ENCODE results near the gene SDR9C7. TPM values are rescaled to one million over a fixed set of nuclear protein-coding genes. Genes with fewer than 3 reads are reported as not detected.
"Not testable (repeated sequence)": the region's sequence is repeated elsewhere in the genome, so short reads cannot be mapped to it uniquely, and the experiment has no call there.

SDR9C7 gene
- total RNA-seq, 4 donors from 2014 or later = 6.2 to 75.6 (median 51.1) TPM

DNA sequence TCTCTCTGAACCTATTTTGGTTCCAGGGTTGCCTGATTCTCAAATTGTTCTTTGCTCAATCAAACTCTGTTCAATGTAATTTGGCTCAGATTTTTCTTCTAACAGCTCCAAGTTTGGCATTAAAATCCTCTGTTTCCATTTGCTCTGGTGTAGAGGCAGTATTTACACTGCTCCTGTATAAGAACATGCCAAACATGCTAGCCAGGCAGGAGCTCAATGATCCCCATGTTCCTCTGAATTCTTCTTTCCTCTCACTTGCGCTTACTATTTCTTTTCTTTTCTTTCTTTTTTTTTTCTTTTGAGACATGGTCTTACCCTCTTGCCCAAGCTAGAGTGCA, 17.2 kb downstream of the SDR9C7 start:
- Histone ChIP-seq H3K27me3 (no peaks in the 10 kb centered on the region), H3K4me3 (no peak overlapping the region), H3K4me1 (no peaks in the 10 kb centered on the region), H3K9me3 (no peaks in the 10 kb centered on the region), H3K27ac (no peak overlapping the region), H3K36me3 (no peaks in the 10 kb centered on the region)
- TF ChIP-seq CTCF (IDR thresholded peaks at IDR 0.05) (no peak), POLR2AphosphoS5 (IDR thresholded peaks at IDR 0.05) (no peak), EP300 (IDR thresholded peaks at IDR 0.05) (no peak), POLR2A (IDR thresholded peaks at IDR 0.05) (no peak)
- no peak for DNase-seq (ENCODE audit: low spot score in 2 of 2)
- 82% methylated on average over 1 of the region's 1 CpG for WGBS

DNA sequence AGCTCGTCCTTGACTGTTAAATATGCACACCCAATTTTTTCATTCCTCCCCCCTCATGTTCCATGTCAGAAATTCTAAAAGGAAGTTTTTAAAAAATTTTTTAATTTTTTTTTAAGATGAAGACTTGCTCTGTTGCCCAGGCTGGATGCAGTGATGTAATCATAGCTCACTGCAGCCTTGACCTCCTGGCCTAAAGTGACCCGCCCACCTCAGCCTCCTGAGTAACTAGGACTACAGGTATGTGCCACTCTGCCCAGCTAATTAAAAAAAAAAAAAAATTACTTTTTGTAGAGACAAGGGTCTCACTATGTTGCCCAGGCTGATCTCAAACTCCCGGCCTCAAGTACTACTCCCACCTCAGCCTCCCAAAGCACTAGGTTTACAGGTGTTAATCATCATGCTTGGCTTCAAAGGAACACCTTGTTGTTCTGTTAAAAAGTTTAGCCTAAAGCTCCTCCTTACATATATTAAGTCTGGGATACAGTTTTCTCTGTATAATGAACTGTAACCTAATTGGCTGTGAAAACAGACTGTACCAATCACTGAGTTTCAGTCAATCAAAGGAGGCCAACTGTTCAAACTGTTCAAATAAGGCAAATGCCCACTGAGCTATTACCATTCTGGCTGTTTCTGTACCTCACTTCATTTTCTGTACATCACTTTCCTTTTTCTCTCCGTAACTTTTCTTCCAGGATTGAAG, 17.8 kb downstream of the SDR9C7 start:
- WGBS = 83% methylated on average over 4 of the region's 4 CpGs
- TF ChIP-seq POLR2AphosphoS5 (IDR thresholded peaks at IDR 0.05) (no peak), CTCF (IDR thresholded peaks at IDR 0.05) (no peak), EP300 (IDR thresholded peaks at IDR 0.05) (no peak), POLR2A (IDR thresholded peaks at IDR 0.05) (no peak)
- DNase-seq (ENCODE audit: low spot score in 2 of 2) = no peak
- Histone ChIP-seq H3K27ac (no peak overlapping the region), H3K36me3 (no peaks in the 10 kb centered on the region), H3K4me1 (no peaks in the 10 kb centered on the region), H3K27me3 (no peaks in the 10 kb centered on the region), H3K4me3 (no peak overlapping the region), H3K9me3 (no peaks in the 10 kb centered on the region)

DNA sequence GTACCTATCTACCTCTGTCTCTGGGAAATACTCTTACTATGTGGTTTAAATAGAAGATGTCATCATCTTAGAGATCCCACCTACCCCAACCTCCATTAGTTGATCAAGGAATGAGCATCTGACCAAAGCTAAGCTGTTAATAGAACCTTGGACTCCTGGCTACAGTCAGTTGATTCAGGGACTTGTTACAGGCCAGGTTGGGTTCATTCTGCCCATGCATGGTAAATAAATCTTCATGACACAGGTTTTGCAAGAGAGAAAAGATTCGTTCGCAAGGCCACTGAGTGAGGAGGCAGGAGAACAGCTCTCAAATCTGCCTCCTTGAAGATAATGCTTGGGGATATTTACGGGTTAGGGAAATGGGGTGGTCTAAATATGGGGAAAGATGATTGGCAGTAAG, 19.5 kb downstream of the SDR9C7 start:
- H3K27me3 ChIP-seq = no peaks in the 10 kb centered on the region
- H3K9me3 ChIP-seq = no peaks in the 10 kb centered on the region
- no peak overlapping the region for H3K27ac ChIP-seq
- no peaks in the 10 kb centered on the region for H3K36me3 ChIP-seq
- H3K4me1 ChIP-seq = no peaks in the 10 kb centered on the region
- H3K4me3 ChIP-seq = no peak overlapping the region
- no peak for DNase-seq (ENCODE audit: low spot score in 2 of 2)
- TF ChIP-seq CTCF (IDR thresholded peaks at IDR 0.05) = no peak
- no peak for TF ChIP-seq EP300 (IDR thresholded peaks at IDR 0.05)
- no peak for TF ChIP-seq POLR2A (IDR thresholded peaks at IDR 0.05)
- TF ChIP-seq POLR2AphosphoS5 (IDR thresholded peaks at IDR 0.05) = no peak
- 85% methylated on average over 3 of the region's 3 CpGs for WGBS

GRCh38 chr12:56914256-56914655, 20.0 kb downstream of the SDR9C7 start:
- no peak overlapping the region for H3K4me3 ChIP-seq
- no peaks in the 10 kb centered on the region for H3K4me1 ChIP-seq
- TF ChIP-seq CTCF (IDR thresholded peaks at IDR 0.05) (no peak), POLR2A (IDR thresholded peaks at IDR 0.05) (no peak), POLR2AphosphoS5 (IDR thresholded peaks at IDR 0.05) (no peak), EP300 (IDR thresholded peaks at IDR 0.05) (no peak)
- DNase-seq (ENCODE audit: low spot score in 2 of 2) = no peak
- H3K27me3 ChIP-seq = no peaks in the 10 kb centered on the region
- H3K9me3 ChIP-seq = no peaks in the 10 kb centered on the region
- H3K27ac ChIP-seq = no peak overlapping the region
- H3K36me3 ChIP-seq = no peaks in the 10 kb centered on the region

DNA sequence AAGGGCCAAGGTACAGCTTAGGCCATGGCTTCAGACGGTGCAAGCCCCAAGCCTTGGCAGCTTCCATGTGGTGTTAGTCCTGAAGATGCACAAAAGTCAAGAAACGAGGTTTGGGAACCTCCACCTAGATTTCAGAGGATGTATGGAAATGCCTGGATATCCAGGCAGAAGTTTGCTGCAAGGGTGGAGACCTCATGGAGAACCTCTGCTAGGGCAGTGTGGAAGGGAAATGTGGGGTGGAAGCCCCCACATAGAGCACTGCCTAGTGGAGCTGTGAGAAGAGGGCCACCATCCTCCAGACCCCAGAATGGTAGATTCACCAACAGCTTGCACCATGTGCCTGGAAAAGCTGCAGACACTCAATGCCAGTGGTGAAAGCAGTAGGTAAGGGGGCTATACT, 24.8 kb downstream of the SDR9C7 start:
- H3K27ac ChIP-seq; H3K27me3 ChIP-seq; H3K36me3 ChIP-seq; H3K4me1 ChIP-seq; DNase-seq (ENCODE audit: low spot score in 2 of 2); H3K9me3 ChIP-seq; H3K4me3 ChIP-seq: not testable (repeated sequence)
- 83% methylated on average over 2 of the region's 2 CpGs for WGBS

GRCh38 chr12:56908136-56908535, 26.1 kb downstream of the SDR9C7 start:
- no peaks in the 10 kb centered on the region for H3K9me3 ChIP-seq
- TF ChIP-seq POLR2A (IDR thresholded peaks at IDR 0.05) (no peak), CTCF (IDR thresholded peaks at IDR 0.05) (no peak)
- H3K36me3 ChIP-seq = no peaks in the 10 kb centered on the region
- H3K4me3 ChIP-seq = no peak overlapping the region
- H3K27me3 ChIP-seq = no peaks in the 10 kb centered on the region
- H3K27ac ChIP-seq = no peak overlapping the region
- 100% methylated on average over 1 of the region's 5 CpGs for WGBS
- no peak for DNase-seq (ENCODE audit: low spot score in 2 of 2)
- no peaks in the 10 kb centered on the region for H3K4me1 ChIP-seq
